GM19463 (cell line): ENCODE data around the gene KIF16B.

Source experiments
- ATAC-seq: cut with Tn5 transposase; IDR thresholded peaks from one replicate; pipeline ENCODE4 v1.9.1; 2021; ENCODE audit warnings: mild to moderate bottlenecking, moderate library complexity; ENCODE audit not compliant: unreplicated experiment

KIF16B gene

GRCh38 chr20:16486532-16486931 is 86.7 kb downstream of the KIF16B start:
- no peak for ATAC-seq

- no peak for ATAC-seq
Observed at GRCh38 chr20:16485401-16485800, 87.8 kb downstream of the KIF16B start.

- ATAC-seq = no peak
Observed at GRCh38 chr20:16483024-16483423, 90.2 kb downstream of the KIF16B start.

- no peak for ATAC-seq
Observed at GRCh38 chr20:16481977-16482376, 91.3 kb downstream of the KIF16B start.

- ATAC-seq = no peak
Observed at GRCh38 chr20:16479666-16480065, 93.6 kb downstream of the KIF16B start.

- ATAC-seq = no peak
Observed at GRCh38 chr20:16477632-16478031, 95.6 kb downstream of the KIF16B start.

- ATAC-seq = no peak
Observed at GRCh38 chr20:16476032-16476431, 97.2 kb downstream of the KIF16B start.

GRCh38 chr20:16475225-16475624 is 98.0 kb downstream of the KIF16B start:
- no peak for ATAC-seq

GRCh38 chr20:16474363-16474762 is 98.9 kb downstream of the KIF16B start:
- ATAC-seq = no peak

- ATAC-seq = no peak
Observed at GRCh38 chr20:16472045-16472872, 101.0 kb downstream of the KIF16B start.

- no peak for ATAC-seq
Observed at GRCh38 chr20:16469395-16469905, 103.8 kb downstream of the KIF16B start.

- ATAC-seq = no peak
Observed at GRCh38 chr20:16462711-16463110, 110.5 kb downstream of the KIF16B start.

- ATAC-seq = no peak
Observed at GRCh38 chr20:16459019-16459700, 114.1 kb downstream of the KIF16B start.

- ATAC-seq = no peak
Observed at GRCh38 chr20:16457514-16457913, 115.7 kb downstream of the KIF16B start.

- no peak for ATAC-seq
Observed at GRCh38 chr20:16455324-16455723, 117.9 kb downstream of the KIF16B start.

- no peak for ATAC-seq
Observed at GRCh38 chr20:16451982-16452381, 121.3 kb downstream of the KIF16B start.

- ATAC-seq = no peak
Observed at GRCh38 chr20:16451001-16451400, 122.2 kb downstream of the KIF16B start.

GRCh38 chr20:16446991-16447390 is 126.3 kb downstream of the KIF16B start:
- no peak for ATAC-seq

- ATAC-seq = no peak
Observed at GRCh38 chr20:16446246-16446645, 127.0 kb downstream of the KIF16B start.

GRCh38 chr20:16445482-16445881 is 127.8 kb downstream of the KIF16B start:
- no peak for ATAC-seq

- ATAC-seq = no peak
Observed at GRCh38 chr20:16444057-16444777, 129.0 kb downstream of the KIF16B start.
